PFSK-1 (cell line): ENCODE measurements around the gene B3GNT8.

Source experiments
- FOXP2 ChIP-seq: optimal IDR thresholded peaks from 2 replicates; pipeline ENCODE3; 2011; ENCODE audit warnings: borderline replicate concordance, control low read depth, inconsistent platforms; ENCODE audit not compliant: insufficient read depth; ENCODE audit errors: extremely low read length, extremely low read depth
- POLR2AphosphoS5 ChIP-seq: IDR thresholded peaks from 2 replicates; pipeline ENCODE4 v1.6.1; 2012; ENCODE audit warnings: low read depth, mild to moderate bottlenecking, control low read depth, low read length, moderate library complexity
- REST ChIP-seq, 2 experiments: IDR thresholded peaks; 2 replicates each; pipeline versions ENCODE4 v1.6.1 to v1.8.0; 2011 to 2012; ENCODE audit warnings: low read depth in 2 of 2, low read length in 2 of 2, control low read depth in 1 of 2, inconsistent platforms in 1 of 2, mild to moderate bottlenecking in 1 of 2, moderate library complexity in 1 of 2; ENCODE audit not compliant: insufficient read depth in 1 of 2
- SIN3A ChIP-seq: IDR thresholded peaks from 2 replicates; pipeline ENCODE4 v1.6.1; 2012; ENCODE audit warnings: mild to moderate bottlenecking, low read length, moderate library complexity, borderline replicate concordance; ENCODE audit not compliant: insufficient read depth
- TAF1 ChIP-seq: IDR thresholded peaks from 2 replicates; pipeline ENCODE4 v1.6.1; 2012; ENCODE audit warnings: low read length, control low read depth, borderline replicate concordance; ENCODE audit not compliant: insufficient read depth

B3GNT8 gene

GRCh38 chr19:41411968-41412265 lies 15.3 kb downstream of the B3GNT8 start:
- no peak for TF ChIP-seq FOXP2
- TF ChIP-seq REST (IDR thresholded peaks at IDR 0.05; ENCODE audit: insufficient read depth in 1 of 2, low read depth in 2 of 2, low read length in 2 of 2), result no peak
- no peak for TF ChIP-seq SIN3A
- no peak for TF ChIP-seq POLR2AphosphoS5
- TF ChIP-seq TAF1, result no peak

- TF ChIP-seq SIN3A, result no peak
- TF ChIP-seq REST (IDR thresholded peaks at IDR 0.05; ENCODE audit: insufficient read depth in 1 of 2, low read depth in 2 of 2, low read length in 2 of 2), result no peak
- TF ChIP-seq TAF1, result no peak
- TF ChIP-seq POLR2AphosphoS5, result no peak
- TF ChIP-seq FOXP2, result no peak
These were observed 15.8 kb downstream of the B3GNT8 start for GRCh38 chr19:41411100-41411967.

GRCh38 chr19:41410336-41411054 lies 16.7 kb downstream of the B3GNT8 start:
- no peak for TF ChIP-seq SIN3A
- no peak for TF ChIP-seq FOXP2
- TF ChIP-seq TAF1, result no peak
- TF ChIP-seq REST (IDR thresholded peaks at IDR 0.05; ENCODE audit: insufficient read depth in 1 of 2, low read depth in 2 of 2, low read length in 2 of 2), result no peak
- TF ChIP-seq POLR2AphosphoS5, result no peak

GRCh38 chr19:41409288-41409687 lies 17.9 kb downstream of the B3GNT8 start:
- TF ChIP-seq TAF1 (no peak), SIN3A (no peak), FOXP2 (no peak), POLR2AphosphoS5 (no peak), REST (IDR thresholded peaks at IDR 0.05; ENCODE audit: insufficient read depth in 1 of 2, low read depth in 2 of 2, low read length in 2 of 2) (no peak)
